GM19238 (cell line): Measurements from ENCODE around the gene C7orf25.
A peak's percentile ranks its signal among the peaks of the same experiment; 100 is the strongest.

Experiments
- DNase-seq: peaks from one replicate; pipeline ENCODE4 v3.0.0; 2011; ENCODE audit warnings: low spot score; ENCODE audit not compliant: insufficient read length

Gene C7orf25

DNA sequence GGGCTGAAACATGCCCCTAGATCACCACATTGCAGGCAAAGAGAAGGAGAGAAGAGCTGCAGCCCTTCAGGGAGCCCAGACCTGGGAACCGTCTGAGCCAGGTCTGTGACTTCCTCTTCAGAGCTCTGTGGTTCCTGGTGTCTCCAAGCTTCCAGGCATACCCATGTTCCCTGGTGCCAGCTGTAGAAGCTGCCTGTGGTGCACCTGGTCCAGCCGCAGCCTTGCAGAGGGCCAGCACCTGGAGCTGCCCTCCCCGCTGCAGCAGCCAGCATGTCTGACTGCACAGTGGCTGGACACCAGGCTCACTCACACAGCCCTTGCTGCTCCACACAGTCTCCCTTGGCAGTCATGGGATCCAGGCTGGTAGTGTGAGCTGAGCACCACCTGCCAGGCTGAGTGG lies 33.6 kb downstream of the C7orf25 start:
- no peak for DNase-seq

DNA sequence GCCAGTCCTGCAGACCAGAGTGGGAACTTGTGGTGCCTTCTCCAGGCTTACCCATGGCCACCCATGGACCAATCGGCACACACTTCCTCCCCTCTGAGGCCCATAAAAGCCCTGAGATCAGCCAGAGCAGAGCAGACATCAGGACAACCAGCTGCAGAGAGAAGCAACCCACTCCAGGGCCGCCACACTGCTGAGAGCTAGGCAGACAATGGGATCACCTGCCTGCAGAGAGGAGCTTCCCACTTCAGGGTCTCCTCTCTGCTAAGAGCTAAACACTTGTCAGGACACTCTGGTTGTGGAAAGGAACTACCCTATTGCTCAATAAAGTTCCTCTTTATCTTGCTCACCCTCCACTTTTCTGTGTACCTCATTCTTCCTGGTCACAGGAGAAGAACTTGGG lies 34.0 kb downstream of the C7orf25 start:
- DNase-seq: no peak

- peak; percentile 24 for DNase-seq
Observed at GRCh38 chr7:42876182-42877068, 35.4 kb downstream of the C7orf25 start.

- DNase-seq: no peak
Observed at GRCh38 chr7:42869131-42870020, 42.5 kb downstream of the C7orf25 start.

GRCh38 chr7:42868480-42868879 lies 43.4 kb downstream of the C7orf25 start:
- DNase-seq: no peak
